MCF 10A (cell line): ENCODE data around the gene CHRM3. TPM values are rescaled to one million over a fixed set of nuclear protein-coding genes. Genes with fewer than 3 reads are reported as not detected.

Source experiments
- BruUV-seq: library from RNA; stranded (reverse); fragments of 400-500 nt; replicated peaks from 2 replicates; lab custom pipeline; 2021; lab: Mats Ljungman, UMichigan
- CTCF ChIA-PET: fragments of 300-600 bp; sonication (Branson Sonifier 250); formaldehyde crosslinking; extraction: SDS; loops from one replicate; lab custom pipeline; 2021; ENCODE audit warnings: antibody characterized with exemption, inconsistent platforms; lab: Yijun Ruan, JAX
- POLR2A ChIA-PET: fragments of 300-600, 350-650 bp; sonication (Branson Sonifier 250); formaldehyde crosslinking; extraction: SDS; loops from one replicate; lab custom pipeline; 2020; ENCODE audit warnings: antibody characterized with exemption, inconsistent platforms; lab: Yijun Ruan, JAX
- DNase-seq: peaks from one replicate; pipeline ENCODE4 v3.0.0-alpha.2; 2018; ENCODE audit not compliant: unreplicated experiment
- H3K27ac Mint-ChIP-seq: one replicate; pipeline ENCODE4 v1.8.0; 2022; ENCODE audit warnings: mild to moderate bottlenecking, low read depth, mixed read lengths; ENCODE audit not compliant: unreplicated experiment
- H3K27me3 Mint-ChIP-seq: one replicate; pipeline ENCODE4 v1.8.0; 2022; ENCODE audit warnings: mixed read lengths; ENCODE audit not compliant: insufficient read depth, unreplicated experiment
- H3K36me3 Mint-ChIP-seq: one replicate; pipeline ENCODE4 v1.8.0; 2022; ENCODE audit warnings: mild to moderate bottlenecking, moderate library complexity, mixed read lengths; ENCODE audit not compliant: insufficient read depth, unreplicated experiment
- H3K4me1 Mint-ChIP-seq: one replicate; pipeline ENCODE4 v1.8.0; 2022; ENCODE audit warnings: mixed read lengths; ENCODE audit not compliant: insufficient read depth, unreplicated experiment
- H3K4me3 Mint-ChIP-seq: one replicate; pipeline ENCODE4 v1.8.0; 2022; ENCODE audit warnings: mild to moderate bottlenecking, moderate library complexity, mixed read lengths; ENCODE audit not compliant: unreplicated experiment
- H3K9me3 Mint-ChIP-seq: one replicate; pipeline ENCODE4 v1.8.0; 2022; ENCODE audit warnings: mixed read lengths; ENCODE audit not compliant: unreplicated experiment
- CTCF ChIP-seq: fragments of 200-600 bp; IDR thresholded peaks from one replicate; pipeline ENCODE4 v1.8.0; 2022; ENCODE audit warnings: antibody characterized with exemption, mild to moderate bottlenecking; ENCODE audit not compliant: unreplicated experiment
- intact Hi-C: fragments of 100-400 bp; cut with micrococcal nuclease; formaldehyde crosslinking; loops from 2 replicates; pipeline ENCODE4 v1.14.1; 2022
- total RNA-seq: library from RNA; stranded (reverse); gene quantifications from 2 replicates; pipeline ENCODE4 v1.2.3, GENCODE V29; 2022

Gene CHRM3
- total RNA-seq, 1 experiment from 2014 or later = 0.56 TPM

- CTCF ChIA-PET = interaction anchor here (0.7 to 1.4 kb wide), 2 partner anchors 14 to 91 kb away, joined by 3 to 7 read pairs; no protein-coding TSS in a partner anchor
- POLR2A ChIA-PET = interaction anchor here (0.6 to 0.7 kb wide), 2 partner anchors 7 to 10 kb away, joined by 3 to 4 read pairs; no protein-coding TSS in a partner anchor
- no peak for DNase-seq
- peaks cover 9% of the 10 kb centered on the region for H3K4me1 Mint-ChIP-seq
- H3K27me3 Mint-ChIP-seq = peaks cover 38% of the 10 kb centered on the region
- no peaks in the 10 kb centered on the region for H3K36me3 Mint-ChIP-seq
- BruUV-seq = no TSS peak
- H3K4me3 Mint-ChIP-seq = no peak overlapping the region
- intact Hi-C loops = no loop called here
- H3K9me3 Mint-ChIP-seq = no peaks in the 10 kb centered on the region
- no peak for TF ChIP-seq CTCF
- no peak overlapping the region for H3K27ac Mint-ChIP-seq
Measured at GRCh38 chr1:239392271-239392670, 5.9 kb downstream of the CHRM3 start.

GRCh38 chr1:239394107-239394506, 7.7 kb downstream of the CHRM3 start:
- ChIA-PET CTCF (interaction anchor here (0.6 to 2.2 kb wide), 8 partner anchors 12 to 1587 kb away, joined by 3 to 12 read pairs (median 3); no protein-coding TSS in a partner anchor), POLR2A (no interaction called here)
- H3K27me3 Mint-ChIP-seq = peaks cover 21% of the 10 kb centered on the region
- intact Hi-C loops = no loop called here
- H3K27ac Mint-ChIP-seq = no peak overlapping the region
- no peak for TF ChIP-seq CTCF
- DNase-seq = no peak
- H3K4me3 Mint-ChIP-seq = no peak overlapping the region
- no peaks in the 10 kb centered on the region for H3K36me3 Mint-ChIP-seq
- peaks cover 4% of the 10 kb centered on the region for H3K4me1 Mint-ChIP-seq
- BruUV-seq = no TSS peak
- no peaks in the 10 kb centered on the region for H3K9me3 Mint-ChIP-seq

DNA sequence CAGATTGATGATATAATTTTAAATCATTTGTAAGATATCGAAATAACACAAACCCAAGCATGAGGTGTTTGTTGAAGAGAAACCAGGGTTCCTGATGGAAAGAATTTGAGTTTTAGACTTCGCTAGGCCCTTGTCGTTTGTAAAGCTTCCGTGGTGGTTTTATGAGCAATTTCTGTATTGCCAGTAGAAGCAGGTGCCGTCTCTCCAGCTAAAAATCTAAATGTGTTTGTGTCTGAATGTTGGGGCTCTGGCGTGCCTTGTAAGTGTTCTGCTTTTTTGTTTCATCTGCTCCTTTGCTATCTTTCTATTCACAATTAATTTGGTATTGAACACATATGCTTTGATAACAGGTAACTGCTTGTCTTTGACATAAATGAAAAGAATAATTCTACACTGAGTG, 27.5 kb downstream of the CHRM3 start:
- intact Hi-C loops = no loop called here

GRCh38 chr1:239417221-239417620, 30.9 kb downstream of the CHRM3 start:
- Mint-ChIP-seq H3K4me3 (no peak overlapping the region), H3K36me3 (no peaks in the 10 kb centered on the region), H3K27ac (no peak overlapping the region), H3K27me3 (no peaks in the 10 kb centered on the region), H3K4me1 (no peaks in the 10 kb centered on the region), H3K9me3 (no peaks in the 10 kb centered on the region)
- POLR2A ChIA-PET = interaction anchor here (0.6 to 1.1 kb wide), 2 partner anchors 12 to 439 kb away, joined by 3 read pairs; no protein-coding TSS in a partner anchor
- BruUV-seq = no TSS peak
- intact Hi-C loops = no loop called here
- no peak for TF ChIP-seq CTCF
- CTCF ChIA-PET = interaction anchor here (2.3 kb wide), 1 partner anchor 11 kb away, joined by 14 read pairs; no protein-coding TSS in a partner anchor
- no peak for DNase-seq

More for the DNA sequence above, 27.5 kb downstream of the CHRM3 start:
- Mint-ChIP-seq H3K27ac (no peak overlapping the region), H3K27me3 (no peaks in the 10 kb centered on the region), H3K4me3 (no peak overlapping the region), H3K4me1 (no peaks in the 10 kb centered on the region), H3K9me3 (no peaks in the 10 kb centered on the region), H3K36me3 (no peaks in the 10 kb centered on the region)
- no peak for DNase-seq
- ChIA-PET POLR2A (no interaction called here), CTCF (interaction anchor here (0.5 to 2.3 kb wide), 6 partner anchors 8 to 455 kb away, joined by 3 to 16 read pairs (median 4); no protein-coding TSS in a partner anchor)
- TF ChIP-seq CTCF = no peak
- BruUV-seq = no TSS peak
